GM12874 (cell line): ENCODE results near the gene PLEKHM2.

Experiments used
- TF ChIP-seq, protein P1 (sequence below): IDR thresholded peaks from 2 replicates; pipeline ENCODE4 v1.5.1; 2011; ENCODE audit warnings: low read depth, mild to moderate bottlenecking, control low read depth, low read length, moderate library complexity; ENCODE audit not compliant: insufficient read depth

The PLEKHM2 gene

DNA sequence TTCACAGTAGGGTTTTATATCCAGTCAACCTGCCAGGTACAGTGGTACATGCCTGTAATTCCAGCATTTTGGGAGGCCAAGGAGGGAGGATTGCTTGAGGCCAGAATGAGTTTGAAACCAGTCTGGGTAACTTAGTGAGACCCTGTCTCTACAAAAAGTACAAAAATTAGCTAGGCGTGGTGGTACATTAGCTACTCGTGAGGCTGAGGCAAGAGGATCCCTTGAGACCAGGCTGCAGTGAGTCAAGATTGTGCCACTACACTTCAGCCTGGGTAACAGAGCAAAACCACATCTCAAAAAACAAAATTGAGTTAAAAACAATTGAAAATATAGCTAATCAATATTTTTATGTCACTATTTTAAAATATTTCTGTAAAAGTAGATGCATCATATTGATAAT, 33.7 kb upstream of the PLEKHM2 start:
- TF ChIP-seq, protein P1, sequence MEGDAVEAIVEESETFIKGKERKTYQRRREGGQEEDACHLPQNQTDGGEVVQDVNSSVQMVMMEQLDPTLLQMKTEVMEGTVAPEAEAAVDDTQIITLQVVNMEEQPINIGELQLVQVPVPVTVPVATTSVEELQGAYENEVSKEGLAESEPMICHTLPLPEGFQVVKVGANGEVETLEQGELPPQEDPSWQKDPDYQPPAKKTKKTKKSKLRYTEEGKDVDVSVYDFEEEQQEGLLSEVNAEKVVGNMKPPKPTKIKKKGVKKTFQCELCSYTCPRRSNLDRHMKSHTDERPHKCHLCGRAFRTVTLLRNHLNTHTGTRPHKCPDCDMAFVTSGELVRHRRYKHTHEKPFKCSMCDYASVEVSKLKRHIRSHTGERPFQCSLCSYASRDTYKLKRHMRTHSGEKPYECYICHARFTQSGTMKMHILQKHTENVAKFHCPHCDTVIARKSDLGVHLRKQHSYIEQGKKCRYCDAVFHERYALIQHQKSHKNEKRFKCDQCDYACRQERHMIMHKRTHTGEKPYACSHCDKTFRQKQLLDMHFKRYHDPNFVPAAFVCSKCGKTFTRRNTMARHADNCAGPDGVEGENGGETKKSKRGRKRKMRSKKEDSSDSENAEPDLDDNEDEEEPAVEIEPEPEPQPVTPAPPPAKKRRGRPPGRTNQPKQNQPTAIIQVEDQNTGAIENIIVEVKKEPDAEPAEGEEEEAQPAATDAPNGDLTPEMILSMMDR = no peak

DNA sequence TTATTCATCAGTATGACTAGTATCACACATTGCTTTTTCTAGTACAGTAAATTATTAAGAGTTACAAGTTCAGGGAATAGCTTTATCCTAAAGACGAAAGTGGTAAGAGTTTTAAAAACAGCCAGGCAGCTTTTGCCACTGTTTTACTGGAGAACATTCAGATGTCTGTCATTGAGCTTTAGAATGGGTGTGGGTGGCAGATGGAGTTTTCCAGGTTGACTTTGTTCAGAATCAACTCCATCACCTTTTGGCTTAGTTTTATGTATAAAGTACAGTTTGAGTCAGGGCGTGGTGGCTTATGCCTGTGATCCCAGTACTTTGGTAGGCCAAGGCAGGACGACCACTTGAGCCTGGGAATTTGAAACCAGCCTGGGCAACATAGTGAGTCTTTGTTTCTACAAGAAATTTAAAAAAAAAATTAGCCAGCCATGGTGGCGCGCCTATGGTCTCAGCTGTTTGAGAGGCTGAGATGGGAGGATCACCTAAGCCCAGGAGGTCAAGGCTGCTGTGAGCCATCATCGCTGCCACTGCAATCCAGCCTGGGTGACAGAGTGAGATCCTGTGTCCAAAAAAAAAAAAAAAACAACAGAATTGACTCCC, 29.9 kb upstream of the PLEKHM2 start:
- TF ChIP-seq, protein P1 = no peak

DNA sequence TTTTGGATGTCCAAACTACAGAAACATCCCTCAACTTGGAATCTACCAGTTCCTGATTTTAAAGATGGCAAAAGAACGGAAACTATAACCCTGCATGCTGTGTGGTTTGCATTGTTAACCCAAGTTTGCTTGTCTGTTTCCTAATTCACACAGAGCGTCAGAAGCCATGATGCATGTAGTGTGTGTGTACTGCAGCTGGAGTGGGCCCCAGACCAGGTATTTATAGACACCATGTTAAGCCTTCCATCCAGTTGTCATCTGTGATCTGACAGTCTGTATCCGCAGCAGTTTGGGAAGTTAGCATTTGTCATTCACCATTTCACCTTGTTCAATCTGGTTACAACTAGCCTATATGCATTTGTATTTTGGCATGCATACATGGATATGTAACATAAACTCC, 27.7 kb upstream of the PLEKHM2 start:
- TF ChIP-seq, protein P1 = no peak

DNA sequence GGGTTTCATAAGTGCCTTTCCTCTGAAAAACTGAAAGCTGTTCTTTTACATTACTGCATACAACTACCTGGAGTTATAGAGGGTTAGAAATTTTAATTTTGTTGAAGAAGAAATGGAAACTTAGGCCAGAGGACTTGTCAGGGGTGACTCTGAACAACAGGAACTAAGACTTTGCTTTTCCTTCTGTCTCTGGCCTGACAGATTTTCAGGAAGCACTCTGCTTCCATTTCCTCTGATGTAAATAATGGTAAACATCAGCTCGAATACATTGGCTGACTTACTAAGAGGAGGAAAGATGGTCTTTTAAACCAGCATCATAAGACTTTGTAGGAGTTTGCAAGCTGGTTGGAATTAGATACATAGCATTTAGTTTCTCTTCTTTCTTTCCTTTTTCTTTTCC, 27.1 kb upstream of the PLEKHM2 start:
- TF ChIP-seq, protein P1 = no peak

DNA sequence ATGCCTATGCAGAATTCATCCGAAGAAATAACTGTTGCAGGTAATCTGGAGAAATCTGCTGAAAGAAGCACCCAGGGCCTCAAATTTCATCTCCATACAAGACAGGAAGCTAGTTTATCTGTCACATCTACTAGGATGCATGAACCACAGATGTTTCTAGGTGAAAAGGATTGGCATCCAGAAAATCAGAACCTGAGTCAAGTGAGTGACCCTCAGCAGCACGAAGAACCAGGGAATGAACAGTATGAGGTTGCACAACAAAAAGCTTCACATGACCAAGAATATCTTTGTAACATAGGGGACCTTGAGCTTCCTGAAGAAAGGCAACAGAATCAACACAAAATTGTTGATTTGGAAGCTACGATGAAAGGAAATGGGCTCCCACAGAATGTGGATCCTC, 24.0 kb upstream of the PLEKHM2 start:
- TF ChIP-seq, protein P1 = no peak

DNA sequence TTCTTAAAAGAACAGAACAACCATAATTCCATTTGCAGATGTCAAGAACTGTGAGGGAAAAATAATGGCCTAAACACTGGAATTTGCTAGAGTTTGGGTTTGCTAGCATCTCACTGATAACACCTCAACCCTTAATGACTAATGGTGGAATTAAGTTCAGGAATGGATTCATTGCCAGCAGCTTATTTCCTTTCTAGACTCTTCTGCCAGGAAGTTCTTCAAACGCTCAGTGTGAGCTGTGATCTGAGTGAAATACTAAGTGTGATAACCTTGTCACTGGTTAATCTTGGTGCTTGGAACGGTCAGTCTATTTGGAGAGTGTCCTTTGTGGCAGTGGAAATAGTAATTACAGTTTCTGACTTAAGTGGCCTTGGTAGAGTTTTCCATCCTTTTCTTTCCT, 21.6 kb upstream of the PLEKHM2 start:
- TF ChIP-seq, protein P1 = no peak

DNA sequence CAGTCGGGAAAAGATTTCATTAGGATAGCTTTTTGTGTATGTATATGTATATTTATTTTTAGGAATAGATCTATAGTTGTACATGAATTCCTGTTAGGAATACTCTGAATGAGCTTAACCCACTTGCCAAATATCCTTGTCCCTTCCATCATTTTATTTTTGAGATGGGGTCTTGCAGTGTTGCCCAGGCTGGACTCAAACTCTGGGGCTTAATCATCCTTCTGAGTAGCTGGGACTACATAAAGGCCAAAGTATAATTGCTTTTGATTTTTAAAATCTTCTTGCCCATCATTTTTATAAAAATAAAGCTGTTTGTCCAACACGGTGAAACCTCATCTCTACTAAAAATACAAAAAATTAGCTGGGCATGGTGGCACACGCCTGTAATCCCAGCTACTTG, 20.2 kb upstream of the PLEKHM2 start:
- TF ChIP-seq, protein P1 = no peak
